HT1080 (cell line): Measurements from ENCODE around the gene RIN1. TPM values are rescaled to one million over a fixed set of nuclear protein-coding genes. Genes with fewer than 3 reads are reported as not detected.
"Not testable (repeated sequence)": the region's sequence is repeated elsewhere in the genome, so short reads cannot be mapped to it uniquely, and the experiment has no call there.

Experiments used
- DNase-seq: peaks from one replicate; pipeline ENCODE4 v3.0.0-alpha.2; 2015; ENCODE audit warnings: low read depth
- polyA plus RNA-seq, 2 experiments: library from polyadenylated mRNA; depleted of rRNA; stranded (reverse); fragments of >200 nt; gene quantifications; 2 replicates each; pipeline ENCODE4 v1.2.3, GENCODE V29; 2015
- total RNA-seq: library from RNA; depleted of rRNA; stranded (reverse); fragments of >200 nt; shearing (Covaris generic); gene quantifications from 2 replicates; pipeline ENCODE4 v1.2.3, GENCODE V29; 2014; rRNA removed

The RIN1 gene
- 44.2 and 47.5 TPM in 2 replicates for total RNA-seq
- polyA plus RNA-seq (2015; cell fraction: cytosol; rRNA removed) = 32.2 and 34.4 TPM in 2 replicates
- 77.1 and 80.4 TPM in 2 replicates for polyA plus RNA-seq (2015; cell fraction: nucleus; rRNA removed)

- peak; percentile 99 for DNase-seq
Measured at GRCh38 chr11:66336234-66337102, at the start of gene RIN1. TSS of gene RIN1 (minus strand) at chr11:66336434. CDS start at chr11:66336402, 32 bp downstream.

GRCh38 chr11:66384316-66384715, 48.1 kb upstream of the RIN1 start:
- DNase-seq = not testable (repeated sequence)

GRCh38 chr11:66380264-66380663, 44.0 kb upstream of the RIN1 start:
- DNase-seq = not testable (repeated sequence)

- DNase-seq = not testable (repeated sequence)
Measured at GRCh38 chr11:66373690-66374287, 37.6 kb upstream of the RIN1 start.

GRCh38 chr11:66373265-66373664, 37.0 kb upstream of the RIN1 start:
- DNase-seq = no peak

GRCh38 chr11:66371627-66372415, 35.6 kb upstream of the RIN1 start, which contains the start of gene SLC29A2:
TSS of gene SLC29A2 (minus strand) at chr11:66371760. CDS start at chr11:66371591, 169 bp downstream.
- no peak for DNase-seq

GRCh38 chr11:66369073-66369894, 33.0 kb upstream of the RIN1 start:
- no peak for DNase-seq

- DNase-seq = no peak
Measured at GRCh38 chr11:66368484-66368883, 32.2 kb upstream of the RIN1 start.

- DNase-seq = no peak
Measured at GRCh38 chr11:66367561-66368312, 31.5 kb upstream of the RIN1 start.

- DNase-seq = no peak
Measured at GRCh38 chr11:66366844-66367477, 30.7 kb upstream of the RIN1 start.

- DNase-seq = no peak
Measured at GRCh38 chr11:66365711-66366619, 29.7 kb upstream of the RIN1 start.

- DNase-seq = no peak
Measured at GRCh38 chr11:66365166-66365565, 28.9 kb upstream of the RIN1 start.

GRCh38 chr11:66363805-66364535, 27.7 kb upstream of the RIN1 start:
- no peak for DNase-seq

GRCh38 chr11:66363187-66363601, 27.0 kb upstream of the RIN1 start:
- no peak for DNase-seq

GRCh38 chr11:66362481-66363147, 26.4 kb upstream of the RIN1 start:
- no peak for DNase-seq

GRCh38 chr11:66361502-66361941, 25.3 kb upstream of the RIN1 start:
- DNase-seq = no peak
